22Rv1 (cell line): ENCODE results near the gene RNF182.
"Not testable (repeated sequence)": the region's sequence is repeated elsewhere in the genome, so short reads cannot be mapped to it uniquely, and the experiment has no call there.

ENCODE experiments used
- H3K27ac ChIP-seq: fragments of 450-650 bp; 2 replicates; pipeline ENCODE4 v1.5.1; 2017
- ZFX ChIP-seq: fragments of 450-650 bp; IDR thresholded peaks from 2 replicates; pipeline ENCODE4 v1.6.1; 2017; ENCODE audit warnings: antibody characterized with exemption, borderline replicate concordance
- TF ChIP-seq, protein P1 (sequence below): fragments of 450-650 bp; IDR thresholded peaks from 2 replicates; pipeline ENCODE4 v1.5.1; 2017; ENCODE audit warnings: mild to moderate bottlenecking

RNF182 gene

GRCh38 chr6:13926378-13926777 lies 1.6 kb downstream of the RNF182 start:
- H3K27ac ChIP-seq, result no peak overlapping the region
- no peak for TF ChIP-seq ZFX
- TF ChIP-seq, protein P1, sequence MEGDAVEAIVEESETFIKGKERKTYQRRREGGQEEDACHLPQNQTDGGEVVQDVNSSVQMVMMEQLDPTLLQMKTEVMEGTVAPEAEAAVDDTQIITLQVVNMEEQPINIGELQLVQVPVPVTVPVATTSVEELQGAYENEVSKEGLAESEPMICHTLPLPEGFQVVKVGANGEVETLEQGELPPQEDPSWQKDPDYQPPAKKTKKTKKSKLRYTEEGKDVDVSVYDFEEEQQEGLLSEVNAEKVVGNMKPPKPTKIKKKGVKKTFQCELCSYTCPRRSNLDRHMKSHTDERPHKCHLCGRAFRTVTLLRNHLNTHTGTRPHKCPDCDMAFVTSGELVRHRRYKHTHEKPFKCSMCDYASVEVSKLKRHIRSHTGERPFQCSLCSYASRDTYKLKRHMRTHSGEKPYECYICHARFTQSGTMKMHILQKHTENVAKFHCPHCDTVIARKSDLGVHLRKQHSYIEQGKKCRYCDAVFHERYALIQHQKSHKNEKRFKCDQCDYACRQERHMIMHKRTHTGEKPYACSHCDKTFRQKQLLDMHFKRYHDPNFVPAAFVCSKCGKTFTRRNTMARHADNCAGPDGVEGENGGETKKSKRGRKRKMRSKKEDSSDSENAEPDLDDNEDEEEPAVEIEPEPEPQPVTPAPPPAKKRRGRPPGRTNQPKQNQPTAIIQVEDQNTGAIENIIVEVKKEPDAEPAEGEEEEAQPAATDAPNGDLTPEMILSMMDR, result no peak

DNA sequence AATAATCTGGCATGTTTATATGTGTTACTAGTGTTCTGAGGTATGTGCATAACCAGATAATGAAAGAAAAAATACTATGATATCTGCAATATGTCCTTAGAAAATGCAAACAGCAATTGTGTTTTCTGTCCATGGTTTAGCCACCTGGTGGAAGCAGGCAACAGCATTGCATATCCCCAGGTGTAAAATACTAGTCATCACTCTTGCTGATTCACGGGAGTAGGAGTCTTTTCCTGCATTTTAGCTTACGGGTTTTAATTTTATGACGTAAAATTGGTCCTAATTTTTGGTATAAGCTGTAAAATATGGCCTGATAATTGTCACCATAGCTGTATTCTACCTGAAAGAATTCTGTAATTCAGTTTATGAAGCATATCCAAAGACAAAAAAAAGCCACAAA lies 2.5 kb downstream of the RNF182 start:
- TF ChIP-seq ZFX, result no peak
- TF ChIP-seq, protein P1, result no peak
- H3K27ac ChIP-seq, result no peak overlapping the region

- no peak for TF ChIP-seq ZFX
- TF ChIP-seq, protein P1, result no peak
- no peak overlapping the region for H3K27ac ChIP-seq
Observed at GRCh38 chr6:13929196-13929595, 4.4 kb downstream of the RNF182 start.

DNA sequence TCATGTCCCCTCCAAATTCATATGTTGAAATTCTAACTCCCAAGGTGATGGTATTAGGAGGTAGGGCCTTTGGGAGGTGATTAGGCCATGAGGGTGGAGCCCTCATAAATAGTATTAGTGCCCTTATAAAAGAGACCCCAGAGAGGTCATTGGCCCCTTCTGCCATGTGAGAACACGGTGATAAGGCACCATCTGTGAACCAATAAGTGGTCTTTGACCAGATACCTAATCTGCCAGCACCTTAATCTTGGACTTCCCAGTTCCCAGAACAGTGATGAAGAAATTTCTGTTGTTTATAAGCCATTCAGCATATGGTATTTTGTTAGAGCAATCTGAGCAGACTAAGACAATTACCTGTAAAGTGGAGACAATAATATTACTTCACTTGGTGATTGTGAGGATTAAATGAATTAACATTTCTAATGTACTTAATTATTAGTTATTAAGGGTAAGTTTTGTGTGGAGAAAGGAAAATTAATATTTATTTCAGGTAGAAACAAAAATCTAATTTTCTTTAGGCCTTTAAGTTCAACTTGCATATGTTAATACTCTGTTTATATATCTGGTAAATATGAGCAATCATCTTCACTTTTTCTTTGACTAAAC lies 7.1 kb downstream of the RNF182 start:
- H3K27ac ChIP-seq, result no peak overlapping the region
- TF ChIP-seq, protein P1, result no peak
- TF ChIP-seq ZFX, result no peak

DNA sequence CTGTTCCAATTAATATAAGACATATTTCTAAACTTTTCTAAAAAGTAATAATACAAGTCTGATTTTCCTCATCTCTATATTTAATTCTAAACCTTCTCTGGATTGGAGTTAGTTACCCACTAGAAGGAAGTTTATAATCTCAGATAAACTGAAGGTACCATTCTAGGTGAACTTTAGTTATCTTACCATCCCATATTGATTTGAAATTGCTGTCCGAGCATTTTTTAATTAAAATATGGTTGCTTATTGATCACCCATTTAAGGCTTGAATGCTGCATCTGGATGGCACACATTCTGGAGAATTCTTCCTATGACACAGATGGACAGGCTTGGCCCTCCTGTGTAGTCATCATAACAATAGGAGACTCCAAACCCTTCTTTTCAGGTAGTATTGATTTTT lies 8.0 kb downstream of the RNF182 start:
- TF ChIP-seq, protein P1, result no peak
- H3K27ac ChIP-seq, result no peak overlapping the region

DNA sequence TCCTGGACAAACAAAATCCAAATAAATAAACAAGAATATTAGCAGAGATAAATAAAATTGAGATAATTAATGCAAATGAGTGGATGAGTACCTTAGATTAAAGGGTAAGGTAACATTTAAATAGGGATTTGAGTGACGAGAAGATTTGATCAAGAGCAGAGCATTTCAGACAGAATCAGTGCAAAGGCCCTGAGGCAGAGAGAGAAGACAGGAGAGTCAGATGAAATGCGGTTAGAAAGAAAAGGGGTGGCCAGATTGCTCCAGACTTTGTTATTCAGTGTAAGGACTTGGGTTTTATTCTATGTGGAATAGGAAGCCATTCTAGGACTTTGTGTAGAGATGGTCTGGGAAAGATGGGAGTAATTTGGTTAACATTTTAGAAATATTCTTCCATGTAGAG lies 10.0 kb downstream of the RNF182 start:
- TF ChIP-seq, protein P1, result no peak
- no peak for TF ChIP-seq ZFX
- H3K27ac ChIP-seq, result no peak overlapping the region

DNA sequence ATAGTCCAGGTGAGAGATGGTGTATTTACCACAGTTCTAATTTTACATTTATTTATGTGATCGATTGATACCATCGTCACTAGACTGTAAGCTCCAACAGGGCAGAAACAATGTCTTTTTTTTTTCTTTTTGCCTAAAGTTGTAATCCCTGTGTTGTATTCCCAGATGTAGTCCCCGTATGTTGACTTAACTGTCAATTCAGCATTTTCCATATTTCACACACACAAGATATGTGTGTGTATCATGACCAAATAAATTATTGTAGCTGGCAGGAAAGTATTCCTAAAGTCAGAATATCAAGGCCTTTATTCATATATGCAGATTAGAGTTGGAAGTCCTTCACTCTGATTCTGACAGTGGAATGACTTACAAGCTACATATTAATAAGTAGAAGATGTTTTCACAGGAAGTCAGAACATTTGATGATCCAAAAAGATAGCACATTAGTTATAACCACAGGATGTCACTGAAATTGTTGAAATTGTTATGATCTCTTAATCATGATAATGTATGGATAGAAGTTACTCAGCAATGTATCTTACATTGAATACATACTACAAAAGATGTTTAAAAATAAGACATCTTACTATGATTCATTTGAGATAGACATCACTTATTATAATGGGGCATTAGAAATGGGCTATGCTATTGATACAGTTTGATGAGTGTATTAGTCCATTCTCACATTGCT lies 10.6 kb downstream of the RNF182 start:
- no peak for TF ChIP-seq ZFX
- TF ChIP-seq, protein P1, result no peak

GRCh38 chr6:13935881-13936261 lies 11.1 kb downstream of the RNF182 start:
- H3K27ac ChIP-seq, result not testable (repeated sequence)

More for the DNA sequence above, 10.6 kb downstream of the RNF182 start:
- H3K27ac ChIP-seq, result no peak overlapping the region
